GM23338 (cell line): ENCODE measurements around the gene DENND5A. TPM values are rescaled to one million over a fixed set of nuclear protein-coding genes. Genes with fewer than 3 reads are reported as not detected.

Experiments used
- ATAC-seq: fragments of 200-7000 bp; cut with Tn5 transposase; 3 replicates; pipeline ENCODE4 v1.9.1; 2020
- DNase-seq: peaks from one replicate; pipeline ENCODE4 v3.0.0-alpha.2; 2015; ENCODE audit warnings: low spot score
- H2AFZ ChIP-seq: fragments of 200-600 bp; sonication (generic); 2 replicates; pipeline ENCODE4 v1.8.0; 2016; ENCODE audit warnings: antibody characterized with exemption, mild to moderate bottlenecking, moderate library complexity
- H3F3A ChIP-seq: fragments of 200-600 bp; sonication (generic); replicated peaks from 2 replicates; pipeline ENCODE4 v1.8.0; 2017; ENCODE audit warnings: antibody characterized with exemption, mixed run types, low read depth
- H3K27ac ChIP-seq: fragments of 200-600 bp; sonication (generic); 2 replicates; pipeline ENCODE4 v1.6.1; 2016; ENCODE audit warnings: low read depth
- H3K27me3 ChIP-seq: fragments of 200-600 bp; sonication (generic); 2 replicates; pipeline ENCODE4 v1.8.0; 2016; ENCODE audit warnings: mild to moderate bottlenecking, mixed run types, moderate library complexity; ENCODE audit not compliant: insufficient read depth
- H3K36me3 ChIP-seq: fragments of 200-600 bp; sonication (generic); 2 replicates; pipeline ENCODE4 v1.8.0; 2016; ENCODE audit warnings: mild to moderate bottlenecking; ENCODE audit not compliant: insufficient read depth
- H3K4me1 ChIP-seq: fragments of 200-600 bp; sonication (generic); 2 replicates; pipeline ENCODE4 v1.8.0; 2016; ENCODE audit warnings: mild to moderate bottlenecking, moderate library complexity; ENCODE audit not compliant: insufficient read depth
- H3K4me2 ChIP-seq: fragments of 200-600 bp; sonication (generic); 2 replicates; pipeline ENCODE4 v1.7.1; 2017; ENCODE audit warnings: mixed run types
- H3K4me3 ChIP-seq: fragments of 200-600 bp; sonication (generic); 2 replicates; pipeline ENCODE4 v1.6.1; 2016; ENCODE audit warnings: mixed run types
- H3K79me2 ChIP-seq: fragments of 200-600 bp; sonication (generic); replicated peaks from 2 replicates; pipeline ENCODE4 v1.8.0; 2017; ENCODE audit warnings: mild to moderate bottlenecking; ENCODE audit not compliant: insufficient read depth
- H3K9me2 ChIP-seq: fragments of 200-600 bp; sonication (generic); 2 replicates; pipeline ENCODE4 v1.8.0; 2017; ENCODE audit not compliant: insufficient read depth
- H4K20me1 ChIP-seq: fragments of 200-600 bp; sonication (generic); replicated peaks from 2 replicates; pipeline ENCODE4 v1.8.0; 2017; ENCODE audit warnings: mild to moderate bottlenecking; ENCODE audit not compliant: insufficient read depth
- H3K27ac Mint-ChIP-seq: 2 replicates; pipeline ENCODE4 v1.8.0; 2020; ENCODE audit warnings: inconsistent platforms, mild to moderate bottlenecking, moderate library complexity, mixed read lengths
- H3K27me3 Mint-ChIP-seq: 3 replicates; pipeline ENCODE4 v1.8.0; 2022; ENCODE audit warnings: low read depth, mild to moderate bottlenecking, moderate library complexity, mixed read lengths, inconsistent platforms; ENCODE audit not compliant: insufficient read depth, poor library complexity
- H3K36me3 Mint-ChIP-seq: 3 replicates; pipeline ENCODE4 v1.8.0; 2021; ENCODE audit warnings: low read depth, mild to moderate bottlenecking, inconsistent platforms, moderate library complexity, mixed read lengths
- H3K4me1 Mint-ChIP-seq: 3 replicates; pipeline ENCODE4 v1.8.0; 2020; ENCODE audit warnings: mild to moderate bottlenecking, inconsistent platforms, mixed read lengths
- H3K4me3 Mint-ChIP-seq: 3 replicates; pipeline ENCODE4 v1.8.0; 2021; ENCODE audit warnings: moderate library complexity, mild to moderate bottlenecking, inconsistent platforms, mixed read lengths
- H3K9me3 Mint-ChIP-seq: 3 replicates; pipeline ENCODE4 v1.8.0; 2020; ENCODE audit warnings: moderate library complexity, mild to moderate bottlenecking, inconsistent platforms, mixed read lengths
- CREB1 ChIP-seq: fragments of 250-450 bp; sonication (Bioruptor Pico); IDR thresholded peaks from 2 replicates; pipeline ENCODE4 v1.5.0; 2020; ENCODE audit warnings: low read depth, mild to moderate bottlenecking, moderate library complexity
- EZH2phosphoT487 ChIP-seq: fragments of 200-600 bp; sonication (generic); IDR thresholded peaks from one replicate; pipeline ENCODE4 v1.8.1; 2018; ENCODE audit warnings: antibody characterized with exemption; ENCODE audit not compliant: unreplicated experiment
- JUNB ChIP-seq: IDR thresholded peaks from one replicate; pipeline ENCODE4 v1.6.1; 2016; ENCODE audit warnings: antibody characterized with exemption; ENCODE audit not compliant: unreplicated experiment
- NANOG ChIP-seq: IDR thresholded peaks from 2 replicates; pipeline ENCODE4 v1.6.1; 2016; ENCODE audit warnings: antibody characterized with exemption, borderline replicate concordance
- POLR2AphosphoS5 ChIP-seq: IDR thresholded peaks from 2 replicates; pipeline ENCODE4 v1.6.1; 2016; ENCODE audit warnings: antibody characterized with exemption, low read depth
- STAT1 ChIP-seq: IDR thresholded peaks from one replicate; pipeline ENCODE4 v1.6.1; 2016; ENCODE audit warnings: antibody characterized with exemption; ENCODE audit not compliant: unreplicated experiment
- ZNF114 ChIP-seq: fragments of 250-450 bp; sonication (Bioruptor Pico); IDR thresholded peaks from 2 replicates; pipeline ENCODE4 v1.5.0; 2020; ENCODE audit warnings: mild to moderate bottlenecking, moderate library complexity
- ZNF331 ChIP-seq: fragments of 250-450 bp; sonication (Bioruptor Pico); IDR thresholded peaks from 2 replicates; pipeline ENCODE4 v1.5.0; 2020; ENCODE audit warnings: low read depth, mild to moderate bottlenecking, moderate library complexity
- polyA plus RNA-seq: library from polyadenylated mRNA; unstranded; fragments of >200 nt; fragmentation: Nextera tagmentation; extraction: Ambion mirVana; gene quantifications from 2 replicates; pipeline ENCODE4 v1.2.1, GENCODE V29; 2016
- total RNA-seq: library from RNA; depleted of rRNA; stranded (reverse); fragments of >200 nt; shearing (Covaris generic); gene quantifications from 2 replicates; pipeline ENCODE4 v1.2.3, GENCODE V29; 2014
- TF ChIP-seq, protein P1 (sequence below): fragments of 250-450 bp; sonication (Bioruptor Pico); IDR thresholded peaks from 2 replicates; pipeline ENCODE4 v1.5.0; 2020; ENCODE audit warnings: mild to moderate bottlenecking, moderate library complexity
- TF ChIP-seq, protein P2 (sequence below): IDR thresholded peaks from 2 replicates; pipeline ENCODE4 v1.6.1; 2016; ENCODE audit warnings: antibody characterized with exemption
- TF ChIP-seq, protein P3 (sequence below), 2 experiments: fragments of 200-600 bp in 1 of 2; sonication (generic) in 1 of 2; conservative IDR thresholded peaks; 2 replicates each; pipeline versions ENCODE4 v1.5.1 to v1.6.1; 2016 to 2017; ENCODE audit warnings: antibody characterized with exemption in 2 of 2, low read depth in 2 of 2, mild to moderate bottlenecking in 2 of 2, moderate library complexity in 1 of 2

DENND5A gene
- total and polyA plus RNA-seq, 2 experiments from 2014 or later: 28.1 to 56.3 TPM

DNA sequence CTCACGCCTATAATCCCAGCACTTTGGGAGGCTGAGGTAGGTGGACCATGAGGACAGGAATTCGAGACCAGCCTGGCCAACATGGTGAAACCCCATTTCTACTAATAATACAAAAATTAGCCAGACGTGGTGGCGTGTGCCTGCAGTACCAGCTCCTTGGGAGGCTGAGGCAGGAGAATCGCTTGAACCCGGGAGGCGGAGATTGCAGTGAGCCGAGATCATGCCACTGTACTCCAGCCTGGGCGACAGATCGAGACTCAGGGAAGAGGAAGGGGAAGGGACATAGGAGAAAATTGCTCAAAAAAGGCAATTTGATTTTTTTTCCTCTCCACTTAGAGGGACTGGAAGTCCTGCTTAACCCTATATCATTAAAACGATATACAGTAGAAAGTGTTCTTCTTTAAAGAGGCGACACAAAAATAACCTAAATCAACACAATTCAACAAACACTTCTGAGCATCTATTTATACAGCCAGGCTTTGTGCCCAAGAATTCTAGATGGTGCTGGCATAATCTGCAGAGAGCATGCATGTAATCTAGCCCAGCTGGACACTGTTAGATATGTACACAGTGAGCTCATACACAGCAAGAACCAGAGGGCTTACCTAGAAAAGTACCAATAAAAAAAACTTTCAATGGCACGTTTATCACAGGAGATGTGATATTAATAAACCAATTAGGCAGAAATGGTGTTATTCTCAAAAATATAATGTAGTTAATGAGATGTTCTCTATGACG, 20.9 kb upstream of the DENND5A start (continued):
- TF ChIP-seq, protein P1, sequence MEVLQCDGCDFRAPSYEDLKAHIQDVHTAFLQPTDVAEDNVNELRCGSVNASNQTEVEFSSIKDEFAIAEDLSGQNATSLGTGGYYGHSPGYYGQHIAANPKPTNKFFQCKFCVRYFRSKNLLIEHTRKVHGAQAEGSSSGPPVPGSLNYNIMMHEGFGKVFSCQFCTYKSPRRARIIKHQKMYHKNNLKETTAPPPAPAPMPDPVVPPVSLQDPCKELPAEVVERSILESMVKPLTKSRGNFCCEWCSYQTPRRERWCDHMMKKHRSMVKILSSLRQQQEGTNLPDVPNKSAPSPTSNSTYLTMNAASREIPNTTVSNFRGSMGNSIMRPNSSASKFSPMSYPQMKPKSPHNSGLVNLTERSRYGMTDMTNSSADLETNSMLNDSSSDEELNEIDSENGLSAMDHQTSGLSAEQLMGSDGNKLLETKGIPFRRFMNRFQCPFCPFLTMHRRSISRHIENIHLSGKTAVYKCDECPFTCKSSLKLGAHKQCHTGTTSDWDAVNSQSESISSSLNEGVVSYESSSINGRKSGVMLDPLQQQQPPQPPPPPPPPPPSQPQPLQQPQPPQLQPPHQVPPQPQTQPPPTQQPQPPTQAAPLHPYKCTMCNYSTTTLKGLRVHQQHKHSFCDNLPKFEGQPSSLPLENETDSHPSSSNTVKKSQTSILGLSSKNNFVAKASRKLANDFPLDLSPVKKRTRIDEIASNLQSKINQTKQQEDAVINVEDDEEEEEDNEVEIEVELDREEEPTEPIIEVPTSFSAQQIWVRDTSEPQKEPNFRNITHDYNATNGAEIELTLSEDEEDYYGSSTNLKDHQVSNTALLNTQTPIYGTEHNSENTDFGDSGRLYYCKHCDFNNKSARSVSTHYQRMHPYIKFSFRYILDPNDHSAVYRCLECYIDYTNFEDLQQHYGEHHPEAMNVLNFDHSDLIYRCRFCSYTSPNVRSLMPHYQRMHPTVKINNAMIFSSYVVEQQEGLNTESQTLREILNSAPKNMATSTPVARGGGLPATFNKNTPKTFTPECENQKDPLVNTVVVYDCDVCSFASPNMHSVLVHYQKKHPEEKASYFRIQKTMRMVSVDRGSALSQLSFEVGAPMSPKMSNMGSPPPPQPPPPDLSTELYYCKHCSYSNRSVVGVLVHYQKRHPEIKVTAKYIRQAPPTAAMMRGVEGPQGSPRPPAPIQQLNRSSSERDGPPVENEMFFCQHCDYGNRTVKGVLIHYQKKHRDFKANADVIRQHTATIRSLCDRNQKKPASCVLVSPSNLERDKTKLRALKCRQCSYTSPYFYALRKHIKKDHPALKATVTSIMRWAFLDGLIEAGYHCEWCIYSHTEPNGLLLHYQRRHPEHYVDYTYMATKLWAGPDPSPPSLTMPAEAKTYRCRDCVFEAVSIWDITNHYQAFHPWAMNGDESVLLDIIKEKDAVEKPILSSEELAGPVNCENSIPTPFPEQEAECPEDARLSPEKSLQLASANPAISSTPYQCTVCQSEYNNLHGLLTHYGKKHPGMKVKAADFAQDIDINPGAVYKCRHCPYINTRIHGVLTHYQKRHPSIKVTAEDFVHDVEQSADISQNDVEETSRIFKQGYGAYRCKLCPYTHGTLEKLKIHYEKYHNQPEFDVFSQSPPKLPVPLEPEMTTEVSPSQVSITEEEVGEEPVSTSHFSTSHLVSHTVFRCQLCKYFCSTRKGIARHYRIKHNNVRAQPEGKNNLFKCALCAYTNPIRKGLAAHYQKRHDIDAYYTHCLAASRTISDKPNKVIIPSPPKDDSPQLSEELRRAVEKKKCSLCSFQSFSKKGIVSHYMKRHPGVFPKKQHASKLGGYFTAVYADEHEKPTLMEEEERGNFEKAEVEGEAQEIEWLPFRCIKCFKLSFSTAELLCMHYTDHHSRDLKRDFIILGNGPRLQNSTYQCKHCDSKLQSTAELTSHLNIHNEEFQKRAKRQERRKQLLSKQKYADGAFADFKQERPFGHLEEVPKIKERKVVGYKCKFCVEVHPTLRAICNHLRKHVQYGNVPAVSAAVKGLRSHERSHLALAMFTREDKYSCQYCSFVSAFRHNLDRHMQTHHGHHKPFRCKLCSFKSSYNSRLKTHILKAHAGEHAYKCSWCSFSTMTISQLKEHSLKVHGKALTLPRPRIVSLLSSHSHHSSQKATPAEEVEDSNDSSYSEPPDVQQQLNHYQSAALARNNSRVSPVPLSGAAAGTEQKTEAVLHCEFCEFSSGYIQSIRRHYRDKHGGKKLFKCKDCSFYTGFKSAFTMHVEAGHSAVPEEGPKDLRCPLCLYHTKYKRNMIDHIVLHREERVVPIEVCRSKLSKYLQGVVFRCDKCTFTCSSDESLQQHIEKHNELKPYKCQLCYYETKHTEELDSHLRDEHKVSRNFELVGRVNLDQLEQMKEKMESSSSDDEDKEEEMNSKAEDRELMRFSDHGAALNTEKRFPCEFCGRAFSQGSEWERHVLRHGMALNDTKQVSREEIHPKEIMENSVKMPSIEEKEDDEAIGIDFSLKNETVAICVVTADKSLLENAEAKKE (CRISPR knock-in tag): no peak
- no peak for TF ChIP-seq EZH2phosphoT487

DNA sequence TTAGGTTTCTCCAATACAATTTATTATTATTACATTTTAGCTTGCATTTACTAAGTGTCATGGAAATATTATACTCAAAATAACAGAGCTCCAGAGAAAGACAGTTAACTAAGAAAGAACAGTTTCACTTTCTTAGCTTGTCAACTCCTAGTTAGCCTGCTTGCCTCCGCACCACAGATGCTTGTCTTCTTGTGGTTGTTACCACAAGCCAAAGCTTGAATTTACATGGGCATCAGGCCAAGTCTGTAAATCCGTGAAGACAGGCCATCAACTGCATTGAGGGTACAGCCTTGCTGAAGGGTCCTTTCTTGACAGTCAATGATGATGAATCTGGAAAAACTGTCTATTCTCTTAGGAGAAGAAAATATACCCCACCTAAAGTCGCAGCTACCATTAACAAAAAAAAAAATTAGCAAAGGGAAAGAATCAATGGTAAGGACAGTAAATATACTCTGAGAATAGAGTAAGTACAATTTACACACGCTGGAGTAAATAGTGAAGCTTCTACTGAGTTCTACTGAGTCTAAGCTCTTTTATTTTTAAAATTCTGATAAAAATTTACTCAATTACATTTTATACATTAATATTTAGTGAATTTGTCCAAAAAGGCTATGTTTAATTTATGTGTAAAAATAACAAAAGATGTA, 15.6 kb upstream of the DENND5A start:
- no peak overlapping the region for H2AFZ ChIP-seq
- peaks cover 3% of the 10 kb centered on the region; the same call in 1 of the 2 replicates for H4K20me1 ChIP-seq
- H3K36me3 ChIP-seq: peaks cover 10% of the 10 kb centered on the region
- no peak overlapping the region for H3K27ac ChIP-seq
- H3K9me3 Mint-ChIP-seq: no peaks in the 10 kb centered on the region
- DNase-seq (no peak), ATAC-seq (no peak)
- no peak overlapping the region for H3K27ac Mint-ChIP-seq
- peaks cover 42% of the 10 kb centered on the region for H3K36me3 Mint-ChIP-seq
- H3K4me1 Mint-ChIP-seq: no peaks in the 10 kb centered on the region
- no peaks in the 10 kb centered on the region for H3K4me1 ChIP-seq
- peaks cover 3% of the 10 kb centered on the region for H3K27me3 Mint-ChIP-seq
- H3K4me2 ChIP-seq: no peak overlapping the region
- H3K9me2 ChIP-seq: no peaks in the 10 kb centered on the region
- H3F3A ChIP-seq: peaks cover 8% of the 10 kb centered on the region; the same call in 1 of the 2 replicates
- no peak overlapping the region for H3K4me3 ChIP-seq
- H3K79me2 ChIP-seq: no peaks in the 10 kb centered on the region
- H3K27me3 ChIP-seq: no peaks in the 10 kb centered on the region
- no peak overlapping the region for H3K4me3 Mint-ChIP-seq
- no peak for TF ChIP-seq ZNF331
- TF ChIP-seq, protein P2, sequence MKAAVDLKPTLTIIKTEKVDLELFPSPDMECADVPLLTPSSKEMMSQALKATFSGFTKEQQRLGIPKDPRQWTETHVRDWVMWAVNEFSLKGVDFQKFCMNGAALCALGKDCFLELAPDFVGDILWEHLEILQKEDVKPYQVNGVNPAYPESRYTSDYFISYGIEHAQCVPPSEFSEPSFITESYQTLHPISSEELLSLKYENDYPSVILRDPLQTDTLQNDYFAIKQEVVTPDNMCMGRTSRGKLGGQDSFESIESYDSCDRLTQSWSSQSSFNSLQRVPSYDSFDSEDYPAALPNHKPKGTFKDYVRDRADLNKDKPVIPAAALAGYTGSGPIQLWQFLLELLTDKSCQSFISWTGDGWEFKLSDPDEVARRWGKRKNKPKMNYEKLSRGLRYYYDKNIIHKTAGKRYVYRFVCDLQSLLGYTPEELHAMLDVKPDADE: no peak
- TF ChIP-seq NANOG: no peak
- no peak for TF ChIP-seq EZH2phosphoT487
- TF ChIP-seq POLR2AphosphoS5: no peak
- no peak for TF ChIP-seq JUNB
- TF ChIP-seq CREB1 (CRISPR knock-in tag): no peak
- TF ChIP-seq STAT1: no peak
- TF ChIP-seq, protein P3, sequence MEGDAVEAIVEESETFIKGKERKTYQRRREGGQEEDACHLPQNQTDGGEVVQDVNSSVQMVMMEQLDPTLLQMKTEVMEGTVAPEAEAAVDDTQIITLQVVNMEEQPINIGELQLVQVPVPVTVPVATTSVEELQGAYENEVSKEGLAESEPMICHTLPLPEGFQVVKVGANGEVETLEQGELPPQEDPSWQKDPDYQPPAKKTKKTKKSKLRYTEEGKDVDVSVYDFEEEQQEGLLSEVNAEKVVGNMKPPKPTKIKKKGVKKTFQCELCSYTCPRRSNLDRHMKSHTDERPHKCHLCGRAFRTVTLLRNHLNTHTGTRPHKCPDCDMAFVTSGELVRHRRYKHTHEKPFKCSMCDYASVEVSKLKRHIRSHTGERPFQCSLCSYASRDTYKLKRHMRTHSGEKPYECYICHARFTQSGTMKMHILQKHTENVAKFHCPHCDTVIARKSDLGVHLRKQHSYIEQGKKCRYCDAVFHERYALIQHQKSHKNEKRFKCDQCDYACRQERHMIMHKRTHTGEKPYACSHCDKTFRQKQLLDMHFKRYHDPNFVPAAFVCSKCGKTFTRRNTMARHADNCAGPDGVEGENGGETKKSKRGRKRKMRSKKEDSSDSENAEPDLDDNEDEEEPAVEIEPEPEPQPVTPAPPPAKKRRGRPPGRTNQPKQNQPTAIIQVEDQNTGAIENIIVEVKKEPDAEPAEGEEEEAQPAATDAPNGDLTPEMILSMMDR (conservative IDR thresholded peaks at IDR 0.05; ENCODE audit: low read depth in 2 of 2): no peak
- no peak for TF ChIP-seq ZNF114 (CRISPR knock-in tag)
